ENCODE measurements around the gene KCNQ5.
"Not testable (repeated sequence)": the region's sequence is repeated elsewhere in the genome, so short reads cannot be mapped to it uniquely, and the experiment has no call there.

Gene KCNQ5

GRCh38 chr6:72950114-72950860 is 328.4 kb downstream of the KCNQ5 start:
- DNase-seq (ENCODE audit: low read depth in 2 of 2) = no peak

GRCh38 chr6:72952808-72953630 is 331.2 kb downstream of the KCNQ5 start:
- DNase-seq (ENCODE audit: low read depth in 2 of 2) = no peak

GRCh38 chr6:72953971-72954381 is 332.1 kb downstream of the KCNQ5 start:
- DNase-seq (ENCODE audit: low read depth in 2 of 2) = no peak

GRCh38 chr6:72954716-72955115 is 332.9 kb downstream of the KCNQ5 start:
- DNase-seq (ENCODE audit: low read depth in 2 of 2) = no peak

- DNase-seq (ENCODE audit: low read depth in 2 of 2) = no peak
Measured at GRCh38 chr6:72955666-72956065, 333.8 kb downstream of the KCNQ5 start.

- DNase-seq (ENCODE audit: low read depth in 2 of 2) = no peak
Measured at GRCh38 chr6:72956272-72956671, 334.4 kb downstream of the KCNQ5 start.

GRCh38 chr6:72959821-72960220 is 338.0 kb downstream of the KCNQ5 start:
- DNase-seq (ENCODE audit: low read depth in 2 of 2) = no peak

- no peak for DNase-seq (ENCODE audit: low read depth in 2 of 2)
Measured at GRCh38 chr6:72963946-72964345, 342.1 kb downstream of the KCNQ5 start.

- no peak for DNase-seq (ENCODE audit: low read depth in 2 of 2)
Measured at GRCh38 chr6:72966628-72967280, 344.9 kb downstream of the KCNQ5 start.

- no peak for DNase-seq (ENCODE audit: low read depth in 2 of 2)
Measured at GRCh38 chr6:72967329-72967728, 345.5 kb downstream of the KCNQ5 start.

- DNase-seq (ENCODE audit: low read depth in 2 of 2) = no peak
Measured at GRCh38 chr6:72968704-72969103, 346.8 kb downstream of the KCNQ5 start.

GRCh38 chr6:72969666-72970065 is 347.8 kb downstream of the KCNQ5 start:
- no peak for DNase-seq (ENCODE audit: low read depth in 2 of 2)

GRCh38 chr6:72972579-72972978 is 350.7 kb downstream of the KCNQ5 start:
- no peak for DNase-seq (ENCODE audit: low read depth in 2 of 2)

GRCh38 chr6:72974276-72974675 is 352.4 kb downstream of the KCNQ5 start:
- no peak for DNase-seq (ENCODE audit: low read depth in 2 of 2)

GRCh38 chr6:72975352-72975752 is 353.5 kb downstream of the KCNQ5 start:
- no peak for DNase-seq (ENCODE audit: low read depth in 2 of 2)

- DNase-seq (ENCODE audit: low read depth in 2 of 2) = no peak
Measured at GRCh38 chr6:72976484-72976883, 354.6 kb downstream of the KCNQ5 start.

- no peak for DNase-seq (ENCODE audit: low read depth in 2 of 2)
Measured at GRCh38 chr6:72977114-72977513, 355.2 kb downstream of the KCNQ5 start.

- DNase-seq (ENCODE audit: low read depth in 2 of 2) = not testable (repeated sequence)
Measured at GRCh38 chr6:72978808-72979207, 356.9 kb downstream of the KCNQ5 start.

GRCh38 chr6:72984189-72984831 is 362.4 kb downstream of the KCNQ5 start:
- not testable (repeated sequence) for DNase-seq (ENCODE audit: low read depth in 2 of 2)

- no peak for DNase-seq (ENCODE audit: low read depth in 2 of 2)
Measured at GRCh38 chr6:72984981-72985665, 363.3 kb downstream of the KCNQ5 start.

GRCh38 chr6:72987301-72987700 is 365.4 kb downstream of the KCNQ5 start:
- no peak for DNase-seq (ENCODE audit: low read depth in 2 of 2)

Measured in stimulated activated CD4-positive, alpha-beta T cell treated with anti-CD3 and anti-CD28 coated beads, Interleukin-1b, Interleukin-23, amount 100 ng/mL, for 1 hour (primary cell).